Activated CD8-positive, alpha-beta memory T cell treated with anti-CD3 and anti-CD28 coated beads for 4 hours (primary cell): Measurements from ENCODE around the gene TAS1R3.

Experiments
- DNase-seq, 2 donors: peaks; one replicate each; pipeline ENCODE4 v3.0.0-alpha.2; 2020; ENCODE audit warnings: low read depth in 2 of 2

The TAS1R3 gene

GRCh38 chr1:1331068-1331965 is at the start of gene TAS1R3:
TSS of gene TAS1R3 (plus strand) at chr1:1331280. CDS start at chr1:1331346, 66 bp downstream.
- no peak for DNase-seq

- no peak for DNase-seq
Measured at GRCh38 chr1:1281533-1282321, 49.4 kb upstream of the TAS1R3 start.

GRCh38 chr1:1282998-1283397 is 48.1 kb upstream of the TAS1R3 start:
- DNase-seq = no peak

GRCh38 chr1:1283821-1284220 is 47.3 kb upstream of the TAS1R3 start:
- DNase-seq = no peak

GRCh38 chr1:1284221-1285101 is 46.6 kb upstream of the TAS1R3 start:
- DNase-seq = no peak

GRCh38 chr1:1285102-1285571 is 45.9 kb upstream of the TAS1R3 start:
- DNase-seq = no peak

GRCh38 chr1:1285611-1286311 is 45.3 kb upstream of the TAS1R3 start:
- DNase-seq = no peak

GRCh38 chr1:1286313-1287261 is 44.5 kb upstream of the TAS1R3 start:
- DNase-seq = no peak

- DNase-seq = no peak
Measured at GRCh38 chr1:1287288-1288110, 43.6 kb upstream of the TAS1R3 start.

- DNase-seq = no peak
Measured at GRCh38 chr1:1290238-1290731, 40.8 kb upstream of the TAS1R3 start.

GRCh38 chr1:1291023-1291528 is 40.0 kb upstream of the TAS1R3 start:
- no peak for DNase-seq

GRCh38 chr1:1291548-1292441 is 39.3 kb upstream of the TAS1R3 start:
- DNase-seq = peak in 1 of 2 donors; percentile 41

- no peak for DNase-seq
Measured at GRCh38 chr1:1292442-1292779, 38.7 kb upstream of the TAS1R3 start.

- DNase-seq = no peak
Measured at GRCh38 chr1:1292851-1293250, 38.2 kb upstream of the TAS1R3 start.

GRCh38 chr1:1293263-1294249 is 37.5 kb upstream of the TAS1R3 start:
- no peak for DNase-seq

GRCh38 chr1:1294250-1294890 is 36.7 kb upstream of the TAS1R3 start:
- DNase-seq = no peak
